GM21447 (cell line): Measurements from ENCODE around the gene LHX1.

ENCODE experiments used
- ATAC-seq: cut with Tn5 transposase; IDR thresholded peaks from one replicate; pipeline ENCODE4 v1.9.1; 2021; ENCODE audit not compliant: unreplicated experiment

LHX1 gene

GRCh38 chr17:36950027-36950426 is 12.8 kb downstream of the LHX1 start:
- no peak for ATAC-seq

GRCh38 chr17:36951084-36951789 is 14.0 kb downstream of the LHX1 start:
- ATAC-seq: no peak

- ATAC-seq: no peak
Measured at GRCh38 chr17:36971508-36971907, 34.2 kb downstream of the LHX1 start.

GRCh38 chr17:36972186-36972700 is 35.0 kb downstream of the LHX1 start:
- no peak for ATAC-seq

GRCh38 chr17:36972905-36973304 is 35.6 kb downstream of the LHX1 start:
- ATAC-seq: no peak

GRCh38 chr17:36975922-36976515 is 38.7 kb downstream of the LHX1 start:
- no peak for ATAC-seq

GRCh38 chr17:36977066-36977465 is 39.8 kb downstream of the LHX1 start:
- ATAC-seq: no peak

GRCh38 chr17:36977568-36977967 is 40.3 kb downstream of the LHX1 start:
- ATAC-seq: no peak

- no peak for ATAC-seq
Measured at GRCh38 chr17:36978810-36979564, 41.7 kb downstream of the LHX1 start.

GRCh38 chr17:36979565-36979941 is 42.3 kb downstream of the LHX1 start:
- ATAC-seq: no peak

GRCh38 chr17:36980280-36980761 is 43.0 kb downstream of the LHX1 start:
- ATAC-seq: no peak

- no peak for ATAC-seq
Measured at GRCh38 chr17:36983618-36984017, 46.3 kb downstream of the LHX1 start.

GRCh38 chr17:36989173-36989572 is 51.9 kb downstream of the LHX1 start:
- ATAC-seq: no peak

GRCh38 chr17:36992701-36993100 is 55.4 kb downstream of the LHX1 start:
- ATAC-seq: no peak

GRCh38 chr17:36993227-36993626 is 56.0 kb downstream of the LHX1 start:
- ATAC-seq: no peak
